Right cardiac atrium (tissue), 5 donors: ENCODE results near the gene NIPBL. TPM values are rescaled to one million over a fixed set of nuclear protein-coding genes. Genes with fewer than 3 reads are reported as not detected.

Experiments
- ATAC-seq, 2 donors: fragments of 200-7000 bp; cut with Tn5 transposase; one replicate each; pipeline versions ENCODE4 v1.8.0 to v1.9.1; 2020; ENCODE audit warnings: moderate library complexity in 2 of 2, mild to moderate bottlenecking in 1 of 2
- DNase-seq, 3 donors: peaks; one replicate each; pipeline ENCODE4 v3.0.0-alpha.2; 2020
- H3K27ac ChIP-seq: one replicate; pipeline ENCODE4 v1.5.1; 2013; ENCODE audit warnings: mild to moderate bottlenecking, low read length, control low read depth, moderate library complexity
- H3K27me3 ChIP-seq: one replicate; pipeline ENCODE4 v1.6.1; 2013; ENCODE audit not compliant: control insufficient read depth, insufficient read depth
- H3K4me1 ChIP-seq: one replicate; pipeline ENCODE4 v1.6.1; 2013; ENCODE audit warnings: low read length; ENCODE audit not compliant: control insufficient read depth, insufficient read depth
- H3K4me3 ChIP-seq: one replicate; pipeline ENCODE4 v1.5.1; 2013; ENCODE audit warnings: low read length, control low read depth
- H3K9me3 ChIP-seq: one replicate; pipeline ENCODE4 v1.6.1; 2013; ENCODE audit warnings: low read length; ENCODE audit not compliant: control insufficient read depth
- WGBS: extraction: QIAGEN DNeasy Blood & Tissue Kit; methylation state at CpG from one replicate; pipeline ENCODE4 v1.1.7; 2013; 5-methylcytosine and 5-hydroxymethylcytosine counted together
- intact Hi-C, 4 donors: fragments of 100-400 bp; cut with DNase I; formaldehyde crosslinking; loops; one replicate each; pipeline versions ENCODE4 v1.11.0 to v1.14.0; 2022 to 2023
- polyA plus RNA-seq: library from polyadenylated mRNA; stranded (reverse); fragments of 200-250 nt; gene quantifications from one replicate; pipeline ENCODE4 v1.2.3, GENCODE V29; 2013
- total RNA-seq, 4 donors: library from RNA; stranded (reverse); fragmentation: NEBNext Ultra II Directional; extraction: Animal tissue kit (Norgen Biotek cat#: 25700); gene quantifications; one replicate each; pipeline ENCODE4 v1.2.1, GENCODE V29; 2021
- donor health status: healthy with polysubstance abuse.
- donor health status: DM: no; HTN: yes; CAD: no.
- donor health status: DM: no; HTN: no; CAD: no.
- donor health status: DM: no; HTN: yes; CAD: no; lungs with severe emphysema.
- donor health status: DM: yes; HTN: yes; CAD: no.

NIPBL gene
- total and polyA plus RNA-seq, 5 donors, result 15.0 to 49.5 (median 47.4) TPM

GRCh38 chr5:36950586-36951457 lies 74.3 kb downstream of the NIPBL start:
- H3K4me1 ChIP-seq, result peaks cover 3% of the 10 kb centered on the region
- intact Hi-C loops, result no loop called here

GRCh38 chr5:36953043-36953442 lies 76.5 kb downstream of the NIPBL start:
- peaks cover 1% of the 10 kb centered on the region for H3K4me1 ChIP-seq
- 88% methylated on average over 2 of the region's 2 CpGs for WGBS
- H3K4me3 ChIP-seq, result no peak overlapping the region
- DNase-seq (no peak), ATAC-seq (no peak)
- no peak overlapping the region for H3K27ac ChIP-seq
- intact Hi-C loops, result no loop called here
- H3K9me3 ChIP-seq, result no peaks in the 10 kb centered on the region
- H3K27me3 ChIP-seq, result no peaks in the 10 kb centered on the region

More at GRCh38 chr5:36950586-36951457, 74.3 kb downstream of the NIPBL start:
- DNase-seq (no peak), ATAC-seq (no peak)
- WGBS, result 61% methylated on average over 5 of the region's 5 CpGs
- Histone ChIP-seq H3K27ac (no peak overlapping the region), H3K27me3 (no peaks in the 10 kb centered on the region), H3K4me3 (no peak overlapping the region), H3K9me3 (no peaks in the 10 kb centered on the region)

GRCh38 chr5:36957953-36958537 lies 81.5 kb downstream of the NIPBL start:
- Histone ChIP-seq H3K9me3 (no peaks in the 10 kb centered on the region), H3K27me3 (no peaks in the 10 kb centered on the region), H3K27ac (no peak overlapping the region), H3K4me3 (no peak overlapping the region), H3K4me1 (peaks cover 1% of the 10 kb centered on the region)
- peak in 1 of 3 donors; percentile 16 for DNase-seq
- 70% methylated on average over 3 of the region's 3 CpGs for WGBS
- no peak for ATAC-seq
- intact Hi-C loops, result no loop called here

- no peak overlapping the region for H3K4me3 ChIP-seq
- intact Hi-C loops, result no loop called here
- H3K4me1 ChIP-seq, result no peaks in the 10 kb centered on the region
- no peaks in the 10 kb centered on the region for H3K27me3 ChIP-seq
- no peak overlapping the region for H3K27ac ChIP-seq
- WGBS, result 82% methylated on average over 2 of the region's 2 CpGs
- H3K9me3 ChIP-seq, result no peaks in the 10 kb centered on the region
- DNase-seq (no peak), ATAC-seq (no peak)
Measured at GRCh38 chr5:36958612-36959011, 82.0 kb downstream of the NIPBL start.

GRCh38 chr5:36965179-36965578 lies 88.6 kb downstream of the NIPBL start:
- Histone ChIP-seq H3K27me3 (no peaks in the 10 kb centered on the region), H3K4me3 (no peak overlapping the region), H3K9me3 (no peaks in the 10 kb centered on the region), H3K27ac (no peak overlapping the region), H3K4me1 (no peaks in the 10 kb centered on the region)
- DNase-seq (no peak), ATAC-seq (no peak)
- 98% methylated on average over 1 of the region's 1 CpG for WGBS
- intact Hi-C loops, result no loop called here

- no peak for ATAC-seq
- intact Hi-C loops, result no loop called here
- Histone ChIP-seq H3K4me3 (no peak overlapping the region), H3K27ac (no peak overlapping the region), H3K27me3 (no peaks in the 10 kb centered on the region), H3K4me1 (no peaks in the 10 kb centered on the region), H3K9me3 (no peaks in the 10 kb centered on the region)
- WGBS, result 97% methylated on average over 2 of the region's 2 CpGs
- DNase-seq, result no peak
Measured at GRCh38 chr5:36969700-36970395, 93.3 kb downstream of the NIPBL start.

- DNase-seq (no peak), ATAC-seq (no peak)
- Histone ChIP-seq H3K27ac (no peak overlapping the region), H3K9me3 (no peaks in the 10 kb centered on the region), H3K27me3 (no peaks in the 10 kb centered on the region), H3K4me1 (no peaks in the 10 kb centered on the region), H3K4me3 (no peak overlapping the region)
- intact Hi-C loops, result no loop called here
Measured at GRCh38 chr5:36978196-36978595, 101.6 kb downstream of the NIPBL start.

- WGBS, result 98% methylated on average over 1 of the region's 1 CpG
- no peaks in the 10 kb centered on the region for H3K9me3 ChIP-seq
- H3K27ac ChIP-seq, result no peak overlapping the region
- DNase-seq (no peak), ATAC-seq (no peak)
- H3K27me3 ChIP-seq, result no peaks in the 10 kb centered on the region
- intact Hi-C loops, result no loop called here
- H3K4me3 ChIP-seq, result no peak overlapping the region
- no peaks in the 10 kb centered on the region for H3K4me1 ChIP-seq
Measured at GRCh38 chr5:36982146-36982545, 105.6 kb downstream of the NIPBL start.

GRCh38 chr5:36985387-36985786 lies 108.8 kb downstream of the NIPBL start:
- WGBS, result 95% methylated on average over 10 of the region's 10 CpGs
- ATAC-seq, result no peak
- H3K27ac ChIP-seq, result no peak overlapping the region
- H3K4me1 ChIP-seq, result no peaks in the 10 kb centered on the region
- no peak overlapping the region for H3K4me3 ChIP-seq
- no peaks in the 10 kb centered on the region for H3K27me3 ChIP-seq
- intact Hi-C loops, result no loop called here
- no peak for DNase-seq
- H3K9me3 ChIP-seq, result no peaks in the 10 kb centered on the region

- H3K9me3 ChIP-seq, result no peaks in the 10 kb centered on the region
- no peak overlapping the region for H3K27ac ChIP-seq
- 98% methylated on average over 1 of the region's 1 CpG for WGBS
- ATAC-seq, result no peak
- intact Hi-C loops, result no loop called here
- H3K4me1 ChIP-seq, result no peaks in the 10 kb centered on the region
- no peak for DNase-seq
- no peak overlapping the region for H3K4me3 ChIP-seq
- H3K27me3 ChIP-seq, result no peaks in the 10 kb centered on the region
Measured at GRCh38 chr5:36988396-36988795, 111.8 kb downstream of the NIPBL start.

GRCh38 chr5:36998578-36998977 lies 122.0 kb downstream of the NIPBL start:
- no peak overlapping the region for H3K4me3 ChIP-seq
- no peaks in the 10 kb centered on the region for H3K4me1 ChIP-seq
- no peak overlapping the region for H3K27ac ChIP-seq
- H3K27me3 ChIP-seq, result no peaks in the 10 kb centered on the region
- intact Hi-C loops, result no loop called here
- ATAC-seq, result no peak
- 86% methylated on average over 1 of the region's 1 CpG for WGBS
- DNase-seq, result no peak
- no peaks in the 10 kb centered on the region for H3K9me3 ChIP-seq
